BLaER1 treated with 17β-estradiol and CSF1 and Interleukin-3, amounts not matched to agents 10 nM and 100 nM (cell line): ENCODE data around the gene LEMD2.

Experiments used
- H3K27ac ChIP-seq, 11 experiments: shearing (Covaris generic); formaldehyde crosslinking; 2 replicates each; pipeline ENCODE4 v1.8.1; 2022
- H3K27me3 ChIP-seq, 11 experiments: shearing (Covaris generic); formaldehyde crosslinking; 2 replicates each; pipeline ENCODE4 v1.8.1; 2022
- H3K36me3 ChIP-seq, 11 experiments: shearing (Covaris generic); formaldehyde crosslinking; 2 replicates each; pipeline ENCODE4 v1.8.1; 2022
- H3K4me1 ChIP-seq, 10 experiments: shearing (Covaris generic); formaldehyde crosslinking; 2 replicates each; pipeline ENCODE4 v1.8.1; 2022
- H3K4me2 ChIP-seq, 11 experiments: shearing (Covaris generic); formaldehyde crosslinking; 2 replicates each; pipeline ENCODE4 v1.8.1; 2022
- H3K4me3 ChIP-seq, 10 experiments: shearing (Covaris generic); formaldehyde crosslinking; 2 replicates each; pipeline ENCODE4 v1.8.1; 2022
- H3K9ac ChIP-seq, 11 experiments: shearing (Covaris generic); formaldehyde crosslinking; 2 replicates each; pipeline ENCODE4 v1.8.1; 2022
- H3K9me3 ChIP-seq, 11 experiments: shearing (Covaris generic); formaldehyde crosslinking; replicated peaks in 1 of 11; 2 replicates each; pipeline ENCODE4 v1.8.1; 2022
- H4K20me1 ChIP-seq, 11 experiments: shearing (Covaris generic); formaldehyde crosslinking; 2 replicates each; pipeline ENCODE4 v1.8.1; 2022
- Cebpa-rat ChIP-seq, 11 experiments: shearing (Covaris generic); IDR thresholded peaks; 2 replicates each; pipeline ENCODE4 v1.8.1; 2022

The LEMD2 gene

GRCh38 chr6:33725891-33726673 is 62.8 kb downstream of the LEMD2 start:
- Histone ChIP-seq H3K4me1 (peaks cover 15 to 72% (median 61%) of the 10 kb centered on the region in 10 experiments), H3K36me3 (no peaks in the 10 kb centered on the region), H3K4me3 (no peak overlapping the region), H4K20me1 (no peaks in the 10 kb centered on the region), H3K9ac (0 out of 22 replicates have a peak overlapping the region, but pooled peaks of 1 of the 11 experiments have one; percentile 29), H3K27me3 (no peaks in the 10 kb centered on the region), H3K27ac (no peak overlapping the region), H3K4me2 (peak overlapping the region; percentile 4 to 91 (median 79); a peak in 19 of 22 replicates), H3K9me3 (no peaks in the 10 kb centered on the region)
- no peak for TF ChIP-seq Cebpa-rat (IDR thresholded peaks at IDR 0.05)

- H3K9ac ChIP-seq, result no peak overlapping the region
- H3K4me3 ChIP-seq, result no peak overlapping the region
- TF ChIP-seq Cebpa-rat (IDR thresholded peaks at IDR 0.05), result no peak
- peaks cover 16 to 68% (median 58%) of the 10 kb centered on the region in 10 experiments for H3K4me1 ChIP-seq
- H3K27me3 ChIP-seq, result no peaks in the 10 kb centered on the region
- no peaks in the 10 kb centered on the region for H4K20me1 ChIP-seq
- no peaks in the 10 kb centered on the region for H3K9me3 ChIP-seq
- no peak overlapping the region for H3K27ac ChIP-seq
- peak overlapping the region in 5 of 11 experiments; percentile 79 to 91 (median 90); a peak in 10 of 22 replicates for H3K4me2 ChIP-seq
- H3K36me3 ChIP-seq, result no peaks in the 10 kb centered on the region
Measured at GRCh38 chr6:33725222-33725621, 63.7 kb downstream of the LEMD2 start.

GRCh38 chr6:33724102-33725023 is 64.6 kb downstream of the LEMD2 start:
- Histone ChIP-seq H3K27ac (no peak overlapping the region), H4K20me1 (no peaks in the 10 kb centered on the region), H3K36me3 (no peaks in the 10 kb centered on the region), H3K4me2 (peak overlapping the region in 9 of 11 experiments; percentile 5 to 91 (median 55); a peak in 14 of 22 replicates), H3K27me3 (no peaks in the 10 kb centered on the region), H3K4me3 (no peak overlapping the region), H3K4me1 (peaks cover 16 to 59% (median 55%) of the 10 kb centered on the region in 10 experiments), H3K9ac (no peak overlapping the region), H3K9me3 (no peaks in the 10 kb centered on the region)
- TF ChIP-seq Cebpa-rat (IDR thresholded peaks at IDR 0.05), result no peak

- Histone ChIP-seq H4K20me1 (no peaks in the 10 kb centered on the region), H3K27ac (no peak overlapping the region), H3K4me1 (peaks cover 19 to 55% (median 51%) of the 10 kb centered on the region in 10 experiments), H3K4me2 (peak overlapping the region in 8 of 11 experiments; percentile 22 to 91 (median 59); a peak in 14 of 22 replicates), H3K9ac (no peak overlapping the region), H3K9me3 (no peaks in the 10 kb centered on the region), H3K27me3 (no peaks in the 10 kb centered on the region), H3K4me3 (no peak overlapping the region), H3K36me3 (no peaks in the 10 kb centered on the region)
- TF ChIP-seq Cebpa-rat (IDR thresholded peaks at IDR 0.05), result no peak
Measured at GRCh38 chr6:33723371-33724085, 65.4 kb downstream of the LEMD2 start.

- no peak for TF ChIP-seq Cebpa-rat (IDR thresholded peaks at IDR 0.05)
- no peaks in the 10 kb centered on the region for H3K36me3 ChIP-seq
- H3K4me3 ChIP-seq, result no peak overlapping the region
- H3K27me3 ChIP-seq, result no peaks in the 10 kb centered on the region
- H3K27ac ChIP-seq, result no peak overlapping the region
- H3K9me3 ChIP-seq, result no peaks in the 10 kb centered on the region
- no peaks in the 10 kb centered on the region for H4K20me1 ChIP-seq
- H3K4me2 ChIP-seq, result no peak overlapping the region
- H3K9ac ChIP-seq, result no peak overlapping the region
- H3K4me1 ChIP-seq, result peaks cover 17 to 46% (median 42%) of the 10 kb centered on the region in 10 experiments
Measured at GRCh38 chr6:33722103-33722623, 66.8 kb downstream of the LEMD2 start.

- H3K27me3 ChIP-seq, result no peaks in the 10 kb centered on the region
- no peaks in the 10 kb centered on the region for H3K9me3 ChIP-seq
- H3K4me1 ChIP-seq, result peaks cover 11 to 40% (median 36%) of the 10 kb centered on the region in 10 experiments; a peak in 19 of 20 replicates
- H4K20me1 ChIP-seq, result no peaks in the 10 kb centered on the region
- no peak for TF ChIP-seq Cebpa-rat (IDR thresholded peaks at IDR 0.05)
- no peaks in the 10 kb centered on the region for H3K36me3 ChIP-seq
- H3K27ac ChIP-seq, result no peak overlapping the region
- H3K9ac ChIP-seq, result no peak overlapping the region
- no peak overlapping the region for H3K4me2 ChIP-seq
- H3K4me3 ChIP-seq, result no peak overlapping the region
Measured at GRCh38 chr6:33721508-33721907, 67.4 kb downstream of the LEMD2 start.
